Fibroblast of skin of right quadriceps (primary cell): ENCODE results near the gene TTC23L.

Source experiments
- DNase-seq: peaks from one replicate; pipeline ENCODE4 v3.0.0-alpha.2; 2013

TTC23L gene

DNA sequence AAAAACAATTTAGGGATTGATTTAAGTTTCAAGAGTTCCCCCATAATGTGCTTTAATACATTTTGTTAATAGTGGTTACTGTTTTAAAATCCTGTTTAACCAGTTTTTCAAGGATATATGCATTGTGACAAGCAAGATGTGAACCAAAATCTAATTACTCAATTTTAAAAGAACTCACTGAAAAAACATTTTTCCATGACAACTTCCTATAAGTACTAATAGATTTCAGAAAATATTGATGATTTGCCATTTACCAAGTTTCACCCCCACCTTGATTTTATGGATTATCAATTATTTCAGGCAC is 85.5 kb downstream of the TTC23L start:
- DNase-seq = no peak

DNA sequence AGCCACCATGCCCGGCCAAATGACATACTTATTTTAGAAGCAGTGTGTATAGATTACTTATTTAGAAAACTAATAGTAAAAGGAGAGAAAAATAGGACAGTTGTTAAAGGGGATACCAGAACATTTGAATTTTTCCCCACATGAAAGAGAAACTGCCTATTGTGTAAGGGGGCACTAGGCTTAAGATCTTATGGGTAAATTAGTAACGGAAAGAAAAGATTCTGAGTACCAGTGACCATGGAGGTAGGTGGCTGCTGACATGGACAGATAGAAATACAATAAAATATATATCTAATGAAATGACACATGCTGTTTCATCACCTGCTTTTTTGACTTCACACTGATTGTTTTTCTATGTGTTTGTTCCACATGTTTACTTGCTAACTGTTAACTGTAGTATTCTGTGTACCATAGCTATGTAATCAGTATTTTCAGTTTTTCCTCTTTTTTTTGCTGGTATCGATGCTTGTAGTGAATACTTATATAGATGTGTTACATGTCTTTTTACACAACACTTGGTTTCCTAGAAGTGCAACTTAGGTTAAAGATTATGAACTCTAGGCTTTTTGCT is 87.4 kb downstream of the TTC23L start:
- DNase-seq = no peak

DNA sequence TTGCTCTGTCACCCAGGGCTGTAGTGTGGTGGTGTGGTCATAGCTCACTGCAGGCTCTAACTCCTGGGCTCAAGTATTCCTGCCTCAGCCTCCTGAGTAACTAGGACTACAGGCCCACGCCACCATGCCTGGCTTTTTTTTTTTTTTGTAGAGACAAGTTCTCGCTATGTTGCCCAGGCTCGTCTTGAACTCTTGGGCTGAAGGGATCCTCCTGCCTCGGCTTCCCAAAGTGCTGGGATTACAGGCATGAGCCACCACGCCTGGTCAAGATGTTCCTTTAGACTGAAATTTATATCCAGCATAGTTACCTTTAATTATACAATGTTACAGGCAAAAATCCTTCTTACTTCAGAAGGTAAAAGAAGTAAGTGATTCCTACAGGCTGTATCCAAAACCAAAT is 88.8 kb downstream of the TTC23L start:
- DNase-seq = no peak

DNA sequence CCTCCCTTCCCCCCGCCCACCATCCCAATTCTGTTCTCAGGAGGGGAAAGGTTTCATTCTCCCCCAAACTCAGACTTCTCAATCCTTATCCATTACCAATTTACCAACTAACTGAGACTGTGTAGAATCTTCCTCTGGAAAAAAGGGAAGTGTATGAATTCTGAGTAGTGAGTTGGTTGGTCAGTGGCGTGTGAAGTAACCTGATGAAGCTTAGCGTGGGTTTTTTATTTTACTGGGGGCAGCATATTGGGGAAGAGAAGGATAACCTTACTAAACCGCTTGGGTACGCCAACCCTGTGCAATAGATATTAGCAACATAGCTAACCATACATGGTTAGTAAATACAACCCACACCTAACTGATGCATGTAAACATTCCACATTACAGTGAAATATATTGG is 89.3 kb downstream of the TTC23L start:
- no peak for DNase-seq

DNA sequence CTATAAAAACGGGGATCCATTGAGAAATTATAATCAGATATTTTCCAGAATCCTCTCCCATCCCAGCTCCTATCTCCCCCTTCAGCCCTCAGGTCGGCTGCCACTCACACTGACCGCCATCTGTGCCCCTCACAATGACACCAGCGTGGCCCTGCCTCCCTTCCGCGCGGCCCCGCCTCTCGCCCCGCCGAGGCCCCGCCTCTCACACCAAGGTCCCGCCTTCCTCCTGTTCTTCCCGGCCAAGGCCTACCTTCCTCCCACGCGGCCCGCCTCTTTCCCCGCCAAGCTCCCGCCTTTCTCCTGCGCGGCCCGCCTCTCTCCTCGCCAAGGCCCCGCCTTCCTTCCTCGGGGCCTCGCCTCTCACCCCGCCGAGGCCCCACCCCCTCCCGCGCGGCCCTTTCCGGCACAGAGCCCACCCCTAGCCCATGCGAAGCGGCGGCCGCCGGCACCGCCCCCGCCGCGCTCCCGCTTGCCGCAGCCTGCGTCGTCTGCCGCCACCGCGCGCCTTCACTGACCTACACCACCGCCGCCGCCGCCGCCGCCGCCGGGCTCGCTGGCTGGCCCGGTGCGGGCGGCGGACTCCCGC is 90.3 kb downstream of the TTC23L start, which contains the start of gene DNAJC21:
Gene DNAJC21, plus strand, starts transcription at position 426 of the 586 bp plus-strand sequence. CDS start 261 bp downstream, outside the sequence.
- DNase-seq = peak; percentile 97

DNA sequence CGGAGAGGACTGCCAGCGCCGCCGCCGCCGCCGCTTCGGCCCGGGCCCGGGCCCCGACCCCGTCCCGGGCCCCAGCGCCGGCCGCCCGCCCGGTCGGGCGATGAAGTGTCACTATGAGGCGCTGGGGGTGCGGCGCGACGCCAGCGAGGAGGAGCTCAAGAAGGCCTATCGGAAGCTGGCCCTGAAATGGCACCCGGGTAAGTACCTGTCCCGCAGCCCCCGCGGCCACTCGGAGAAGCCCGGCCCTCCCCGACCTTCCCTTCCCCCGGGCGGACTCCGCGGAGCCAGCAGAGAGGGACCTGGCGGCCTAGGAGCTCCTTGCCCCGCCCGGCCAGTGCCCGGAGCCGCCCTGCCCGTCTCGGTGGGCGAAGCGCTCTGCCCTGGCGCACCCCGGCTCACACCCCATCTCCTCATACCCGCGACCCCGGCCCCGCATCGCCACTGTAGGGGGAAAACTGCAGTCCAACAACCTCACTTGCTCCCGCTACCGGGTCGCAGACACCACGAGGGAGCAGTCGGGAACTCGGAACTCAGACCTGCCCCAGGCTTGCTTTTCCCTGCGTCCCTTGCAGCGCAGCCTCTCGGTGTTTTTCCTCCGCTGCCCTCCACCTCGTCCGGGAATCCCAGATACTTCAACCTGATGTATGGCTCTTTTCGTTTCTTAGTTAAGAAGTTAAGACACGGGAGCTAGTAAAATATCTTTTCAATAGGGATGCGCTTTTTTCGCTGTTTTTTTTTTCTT is 90.9 kb downstream of the TTC23L start:
- DNase-seq = peak; percentile 76

DNA sequence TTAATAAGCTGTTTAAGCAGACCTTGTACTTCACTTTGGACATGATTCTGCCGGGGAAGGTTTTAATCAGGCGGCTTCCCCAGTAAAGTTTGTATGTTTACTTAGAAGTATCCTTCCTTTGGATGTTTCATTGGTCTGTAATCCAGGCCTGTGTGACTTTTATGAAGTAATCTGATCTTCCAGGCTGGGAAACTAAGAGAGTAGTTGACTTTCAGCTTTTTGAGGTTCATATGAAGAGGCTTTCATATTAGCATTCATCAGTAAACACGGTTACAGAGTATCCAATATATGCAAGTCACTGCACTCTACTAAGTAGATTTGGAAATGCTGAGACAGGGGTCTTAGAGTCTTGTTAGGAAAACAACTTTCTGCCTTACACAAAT is 91.5 kb downstream of the TTC23L start:
- DNase-seq = peak; percentile 24

DNA sequence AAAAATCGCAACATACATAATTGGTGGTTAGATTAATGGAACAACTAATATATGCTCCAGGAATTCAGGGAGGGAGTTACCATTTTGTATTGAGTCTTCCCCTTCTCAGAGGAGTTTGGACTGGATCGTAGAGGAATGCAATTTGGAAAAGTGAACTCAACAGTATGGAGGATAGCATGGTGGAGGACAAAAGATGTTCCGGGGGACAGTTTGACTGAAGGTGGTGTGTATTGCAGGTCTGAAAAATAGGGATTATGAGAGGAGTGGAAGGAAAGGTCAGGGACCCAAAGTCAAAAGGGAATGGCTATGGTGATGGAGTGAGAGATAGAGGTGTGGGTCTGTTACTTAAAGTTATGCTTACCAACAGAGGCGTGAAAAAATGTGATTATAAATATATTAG is 91.9 kb downstream of the TTC23L start:
- no peak for DNase-seq

DNA sequence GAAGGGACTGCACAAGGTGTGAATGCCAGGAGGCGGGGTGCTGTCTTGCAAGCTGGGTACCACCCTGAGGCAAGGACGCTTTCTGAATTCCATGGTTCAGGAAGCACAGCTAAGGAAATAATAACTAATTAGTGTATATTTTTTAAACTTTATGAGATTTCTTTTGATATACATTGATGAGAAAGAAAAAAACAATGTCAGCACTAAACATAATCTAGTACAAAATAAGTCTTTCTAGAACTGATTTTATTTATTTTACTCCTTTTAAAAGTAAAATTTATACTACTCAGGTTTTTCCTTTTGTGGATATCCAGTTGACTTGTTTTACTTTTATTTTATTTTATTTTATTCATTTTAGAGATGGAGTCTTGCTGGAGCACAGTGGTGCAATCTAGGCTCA is 94.0 kb downstream of the TTC23L start:
- no peak for DNase-seq

DNA sequence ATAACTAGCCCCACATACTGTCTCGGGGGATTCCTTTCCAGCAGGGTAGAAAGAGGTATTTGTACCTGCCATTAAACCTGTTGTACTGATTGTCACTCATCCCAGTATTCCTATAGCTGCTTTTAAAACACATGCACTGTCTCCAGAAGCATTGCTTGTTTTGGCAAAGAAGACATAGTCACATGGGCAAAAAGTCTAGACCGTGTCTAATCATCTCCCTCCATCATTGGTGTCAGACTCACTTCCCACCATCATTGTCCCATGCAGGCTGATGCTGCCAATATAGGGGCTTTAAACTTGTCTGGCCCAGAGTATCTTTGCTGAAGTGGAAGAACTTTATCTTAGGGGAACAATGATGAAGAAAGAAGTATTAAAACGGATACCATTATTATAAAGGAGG is 103.0 kb downstream of the TTC23L start:
- DNase-seq = no peak

DNA sequence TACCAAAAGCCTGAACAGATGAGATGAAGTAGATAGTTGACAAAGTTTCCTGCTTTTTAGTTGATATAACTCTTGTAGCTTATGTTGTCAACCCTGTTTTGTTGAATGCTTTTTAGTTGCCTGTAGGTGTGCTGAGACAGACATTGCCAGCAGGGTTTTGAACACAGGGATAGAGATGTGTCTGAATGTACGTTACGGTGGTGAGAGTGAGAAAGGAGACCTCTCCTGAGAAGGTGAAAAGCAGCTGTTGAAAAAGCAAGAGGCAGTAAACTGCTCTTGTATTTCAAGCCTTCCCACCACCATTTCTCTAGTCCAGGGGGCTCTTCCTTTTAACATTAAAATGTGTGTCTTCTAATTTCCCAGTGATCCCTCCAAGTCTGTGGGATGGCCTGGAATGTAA is 105.1 kb downstream of the TTC23L start:
- no peak for DNase-seq

DNA sequence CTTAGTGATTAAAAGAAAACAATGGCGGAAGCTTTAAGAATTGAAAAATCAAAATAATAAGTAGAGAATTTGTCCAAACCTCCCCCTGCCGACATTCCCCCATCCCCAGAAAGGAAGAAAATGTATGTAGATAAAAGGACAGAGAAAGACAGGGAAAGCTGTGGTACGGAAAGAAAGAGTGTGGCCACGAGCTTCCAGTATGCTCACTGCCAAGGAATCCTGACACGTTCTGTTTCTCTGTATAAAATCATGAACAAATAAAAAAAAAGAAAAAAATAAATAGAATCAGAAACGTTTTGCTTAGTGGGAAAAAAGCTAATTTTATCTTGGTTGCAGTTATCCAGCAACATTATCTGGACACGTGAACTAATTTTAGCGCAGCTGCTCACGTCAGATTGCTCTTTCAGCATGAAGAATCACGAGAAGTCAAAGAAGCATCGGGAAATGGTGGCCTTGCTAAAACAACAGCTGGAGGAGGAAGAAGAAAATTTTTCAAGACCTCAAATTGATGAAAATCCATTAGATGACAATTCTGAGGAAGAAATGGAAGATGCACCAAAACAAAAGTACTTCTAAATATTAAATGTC is 105.6 kb downstream of the TTC23L start:
- DNase-seq = no peak
